H1 (cell line): ENCODE measurements around the gene SELENOV. TPM values are rescaled to one million over a fixed set of nuclear protein-coding genes. Genes with fewer than 3 reads are reported as not detected.

ENCODE experiments used
- MAFK ChIP-seq: IDR thresholded peaks from 2 replicates; pipeline ENCODE4 v1.6.1; 2012; ENCODE audit warnings: low read depth, mild to moderate bottlenecking, improper control_type of control experiment, low read length
- POU5F1 ChIP-seq: IDR thresholded peaks from 2 replicates; pipeline ENCODE4 v1.6.1; 2011; ENCODE audit warnings: low read depth, mild to moderate bottlenecking, low read length, moderate library complexity
- polyA plus RNA-seq, 7 experiments: library from polyadenylated mRNA; depleted of rRNA in 3 of 7; stranded (reverse) in 5 of 7; unstranded in 2 of 7; fragments of >200 nt in 5 of 7; fragments of 200-250 nt in 2 of 7; gene quantifications; 1 replicate in 5 of 7; 2 replicates in 1 of 7; 4 replicates in 1 of 7; pipeline versions ENCODE4 v1.2.1 to v1.2.3, GENCODE V29; 2011 to 2013; ENCODE audit warnings: missing spikeins in 2 of 7, mixed read lengths in 2 of 7
- total RNA-seq: library from RNA; stranded (reverse); fragmentation: NEBNext Ultra II Directional; extraction: Animal tissue kit (Norgen Biotek cat#: 25700); gene quantifications from 2 replicates; pipeline ENCODE4 v1.2.1, GENCODE V29; 2021

The SELENOV gene
- total and polyA plus RNA-seq, 2 of the 8 experiments (the other 6 are each of a cell fraction or from before 2014, with no cell fraction given): 8.4 to 10.7 TPM

DNA sequence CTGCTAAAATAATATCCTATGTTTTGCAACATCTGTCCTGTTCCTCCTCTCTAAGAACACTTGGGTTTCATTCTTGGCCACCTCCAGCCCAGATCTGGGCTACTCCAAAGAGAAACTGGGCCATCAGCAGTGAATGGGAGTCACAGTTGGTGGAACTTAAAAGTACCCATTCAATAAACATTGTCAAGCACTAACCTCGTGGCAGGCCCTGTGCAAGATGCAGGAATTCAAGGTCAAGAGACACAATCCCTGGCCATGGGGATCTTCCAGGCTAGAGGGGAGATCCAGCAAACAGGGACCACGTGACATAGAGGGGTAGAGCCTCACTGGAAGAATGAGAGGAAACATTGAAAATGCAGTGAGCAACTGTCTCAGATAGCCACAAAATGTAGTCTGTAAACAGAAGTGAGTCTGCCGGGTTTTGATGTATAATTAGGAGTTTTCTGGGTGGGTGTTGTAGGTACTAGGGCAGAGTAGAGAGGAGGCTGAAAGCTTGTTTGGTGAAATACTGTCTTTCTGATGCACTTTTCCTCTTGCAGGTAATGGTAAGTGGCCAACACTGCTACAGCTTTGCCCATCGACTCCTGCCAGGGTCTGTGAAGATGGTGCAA is 39.9 kb downstream of the SELENOV start (continued):
- TF ChIP-seq POU5F1 (no peak), MAFK (no peak)
